ENCODE results near the gene TTC28.

The TTC28 gene

DNA sequence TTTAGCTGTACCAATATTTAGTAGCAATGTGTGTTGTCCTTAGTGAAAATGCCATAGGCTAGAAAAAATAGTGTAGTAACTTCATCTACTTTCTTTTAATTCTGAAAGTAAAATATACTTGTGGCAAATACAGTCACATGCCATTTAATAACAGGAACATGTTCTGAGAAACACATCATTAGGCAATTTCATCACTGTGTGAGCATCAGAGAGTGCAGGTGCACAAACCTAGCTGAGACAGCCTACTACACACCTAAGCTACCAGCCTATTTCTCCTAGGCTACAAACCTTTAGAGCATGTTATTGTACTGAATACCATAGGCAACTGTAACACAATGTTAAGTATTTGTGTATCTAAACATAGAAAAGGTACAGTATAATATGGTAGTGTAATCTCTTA, 633.5 kb downstream of the TTC28 start:
- DNase-seq (ENCODE audit: low spot score): no peak
- TF ChIP-seq, protein P1, sequence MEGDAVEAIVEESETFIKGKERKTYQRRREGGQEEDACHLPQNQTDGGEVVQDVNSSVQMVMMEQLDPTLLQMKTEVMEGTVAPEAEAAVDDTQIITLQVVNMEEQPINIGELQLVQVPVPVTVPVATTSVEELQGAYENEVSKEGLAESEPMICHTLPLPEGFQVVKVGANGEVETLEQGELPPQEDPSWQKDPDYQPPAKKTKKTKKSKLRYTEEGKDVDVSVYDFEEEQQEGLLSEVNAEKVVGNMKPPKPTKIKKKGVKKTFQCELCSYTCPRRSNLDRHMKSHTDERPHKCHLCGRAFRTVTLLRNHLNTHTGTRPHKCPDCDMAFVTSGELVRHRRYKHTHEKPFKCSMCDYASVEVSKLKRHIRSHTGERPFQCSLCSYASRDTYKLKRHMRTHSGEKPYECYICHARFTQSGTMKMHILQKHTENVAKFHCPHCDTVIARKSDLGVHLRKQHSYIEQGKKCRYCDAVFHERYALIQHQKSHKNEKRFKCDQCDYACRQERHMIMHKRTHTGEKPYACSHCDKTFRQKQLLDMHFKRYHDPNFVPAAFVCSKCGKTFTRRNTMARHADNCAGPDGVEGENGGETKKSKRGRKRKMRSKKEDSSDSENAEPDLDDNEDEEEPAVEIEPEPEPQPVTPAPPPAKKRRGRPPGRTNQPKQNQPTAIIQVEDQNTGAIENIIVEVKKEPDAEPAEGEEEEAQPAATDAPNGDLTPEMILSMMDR (IDR thresholded peaks at IDR 0.05; ENCODE audit: extremely low read depth, missing control alignments): no peak

DNA sequence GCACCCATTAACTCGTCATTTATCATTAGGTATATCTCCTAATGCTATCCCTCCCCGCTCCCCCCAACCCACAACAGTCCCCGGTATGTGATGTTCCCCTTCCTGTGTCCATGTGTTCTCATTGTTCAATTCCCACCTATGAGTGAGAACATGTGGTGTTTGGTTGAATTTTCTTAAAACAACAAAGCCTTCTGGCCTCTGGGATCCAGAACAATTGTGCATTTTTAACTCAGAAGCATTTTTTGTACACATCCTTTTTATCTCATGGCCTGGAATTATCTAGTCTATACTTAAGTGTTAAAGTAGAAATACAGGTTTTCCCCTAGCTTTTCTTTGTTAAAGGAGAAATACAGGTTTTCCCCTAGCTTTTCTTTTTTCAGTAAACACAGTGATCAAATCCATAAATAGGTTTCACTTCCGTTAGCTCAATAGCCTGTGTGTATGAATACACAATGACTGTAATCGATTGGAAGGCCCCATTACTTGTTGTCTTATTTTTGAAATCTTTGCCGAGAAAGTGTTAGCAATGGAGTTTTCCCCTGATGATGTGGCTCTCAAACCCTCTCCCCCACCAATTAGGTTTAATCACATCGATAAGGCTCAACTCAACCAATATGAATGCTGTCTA, 635.0 kb downstream of the TTC28 start:
- DNase-seq (ENCODE audit: low spot score): no peak
- TF ChIP-seq, protein P1 (IDR thresholded peaks at IDR 0.05; ENCODE audit: extremely low read depth, missing control alignments): no peak

DNA sequence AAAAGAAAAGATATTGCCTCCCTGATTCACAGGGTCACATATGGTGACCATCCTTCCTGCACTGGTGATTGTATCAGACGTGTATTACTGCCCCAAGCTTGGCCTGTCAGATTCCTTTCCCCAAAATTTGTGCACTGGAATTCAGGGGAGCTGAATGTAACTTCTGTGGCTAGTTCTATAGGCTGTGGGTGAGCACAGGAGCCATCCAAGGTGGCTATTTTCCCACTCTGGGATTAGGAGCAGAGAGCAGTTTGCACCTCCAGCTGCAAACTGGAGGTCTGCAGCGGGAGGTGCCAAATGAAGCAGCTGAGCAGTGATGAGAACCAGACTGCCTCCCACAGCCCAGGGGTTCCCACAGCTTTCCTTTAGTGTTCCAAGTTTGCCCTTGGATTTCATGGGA, 636.4 kb downstream of the TTC28 start:
- DNase-seq (ENCODE audit: low spot score): no peak
- TF ChIP-seq, protein P1 (IDR thresholded peaks at IDR 0.05; ENCODE audit: extremely low read depth, missing control alignments): no peak

DNA sequence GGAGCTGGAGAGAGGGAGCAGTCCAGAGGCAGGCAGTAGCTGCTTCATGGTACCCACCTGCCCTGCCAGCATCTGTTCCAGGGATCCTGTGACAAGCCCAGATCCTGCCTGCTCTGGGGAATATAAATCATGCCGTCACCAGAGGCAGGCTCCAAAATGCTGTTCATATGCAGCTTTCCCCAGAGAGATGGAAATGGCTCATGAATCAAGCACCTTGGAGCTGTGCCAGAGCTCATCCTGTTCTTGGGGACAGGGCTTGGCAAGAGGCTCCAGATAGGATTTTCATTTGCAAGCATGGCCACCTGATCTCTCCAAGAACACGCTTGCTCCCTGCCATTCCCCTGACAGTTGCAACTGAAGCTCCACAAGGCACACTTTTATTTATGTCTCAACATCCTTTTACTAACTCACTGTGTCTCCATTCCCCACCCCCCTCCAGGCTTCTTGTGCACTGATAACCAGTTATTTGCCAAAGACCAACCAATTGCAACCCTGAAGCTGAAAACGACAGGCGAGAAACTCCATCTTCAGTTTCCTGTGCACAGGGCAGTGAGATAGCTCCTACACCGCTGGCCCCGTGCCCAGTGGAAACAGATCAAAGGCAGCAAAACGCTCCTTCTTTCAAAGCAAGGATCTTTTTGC, 644.8 kb downstream of the TTC28 start:
- TF ChIP-seq, protein P1 (IDR thresholded peaks at IDR 0.05; ENCODE audit: extremely low read depth, missing control alignments): no peak
- no peak for DNase-seq (ENCODE audit: low spot score)

DNA sequence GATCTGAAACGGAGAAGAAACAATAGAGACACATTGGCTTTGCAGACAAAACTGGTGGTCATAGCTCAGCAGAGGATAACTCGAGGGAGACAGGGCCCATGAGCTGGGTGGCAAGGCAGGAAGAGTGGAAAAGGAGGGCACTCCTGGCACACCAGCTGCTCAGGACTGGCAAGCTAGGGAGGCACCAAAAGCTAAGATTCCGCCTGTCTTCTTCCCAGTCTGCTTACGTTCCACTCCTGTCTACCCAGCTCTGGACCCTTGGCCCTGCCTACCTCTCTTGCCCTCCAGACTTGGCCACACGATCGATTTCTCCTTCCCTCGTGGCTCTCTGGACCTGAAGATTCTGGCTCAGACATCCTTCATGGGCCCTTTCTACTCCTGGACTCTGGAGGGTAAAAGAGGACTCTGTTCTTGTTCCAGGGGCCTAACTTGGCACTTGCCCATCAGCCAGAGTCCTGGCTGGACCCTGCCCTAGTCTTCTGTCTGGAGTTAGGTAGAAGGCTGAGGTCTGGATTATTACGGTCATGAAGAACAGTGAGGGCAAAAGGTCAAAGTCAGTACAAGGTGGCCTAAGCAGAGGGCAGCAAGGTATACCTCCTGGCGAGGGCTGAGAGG, 645.4 kb downstream of the TTC28 start:
- TF ChIP-seq, protein P1 (IDR thresholded peaks at IDR 0.05; ENCODE audit: extremely low read depth, missing control alignments): no peak
- no peak for DNase-seq (ENCODE audit: low spot score)

DNA sequence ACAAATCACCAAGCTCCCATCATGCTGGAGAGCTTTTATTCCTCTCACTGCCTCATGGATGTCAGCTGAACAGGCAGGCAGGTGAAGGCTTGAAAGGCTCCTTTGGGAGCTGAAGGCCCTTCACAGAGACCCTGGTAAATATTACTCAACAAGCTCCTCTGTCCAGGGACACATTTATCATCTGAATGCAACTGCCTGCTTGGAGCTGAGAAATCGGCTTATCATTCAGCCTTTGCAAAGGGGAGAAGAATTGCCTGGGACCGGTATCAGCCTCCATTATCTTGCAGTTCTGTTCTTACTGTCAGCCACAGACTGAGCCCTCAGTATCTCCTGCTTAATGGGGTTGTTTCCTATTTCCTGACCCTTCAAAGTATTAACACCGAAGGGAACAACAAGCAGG, 646.8 kb downstream of the TTC28 start:
- no peak for DNase-seq (ENCODE audit: low spot score)
- TF ChIP-seq, protein P1 (IDR thresholded peaks at IDR 0.05; ENCODE audit: extremely low read depth, missing control alignments): no peak

DNA sequence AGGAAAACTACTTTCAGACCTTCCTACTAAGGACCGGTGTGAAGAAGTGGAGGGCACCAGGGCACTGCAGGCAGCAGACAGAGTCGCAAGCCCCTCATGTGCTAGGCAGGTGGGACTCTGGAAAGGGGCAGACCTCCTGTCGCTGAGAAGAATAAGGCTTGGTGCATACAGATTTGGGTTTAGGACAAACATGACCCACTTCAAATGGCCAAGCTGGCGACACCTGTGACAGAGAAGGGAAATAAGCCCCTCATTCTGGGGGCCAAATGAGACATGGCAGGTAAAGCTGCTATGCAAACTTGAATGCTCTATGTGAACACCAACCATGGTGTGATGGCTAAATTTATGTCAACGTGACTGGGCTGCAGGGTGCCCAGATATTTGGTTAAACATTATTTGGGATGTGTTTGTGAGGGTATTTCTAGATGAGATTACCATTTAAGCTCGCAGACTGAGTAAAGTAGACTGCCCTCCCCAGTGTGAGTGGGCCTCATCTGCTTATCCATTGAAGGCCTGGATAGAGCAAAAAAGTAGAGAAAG, 648.2 kb downstream of the TTC28 start:
- DNase-seq (ENCODE audit: low spot score): no peak
- TF ChIP-seq, protein P1 (IDR thresholded peaks at IDR 0.05; ENCODE audit: extremely low read depth, missing control alignments): no peak

All from GM20000 (cell line).